Bone marrow (tissue), 2 donors: ENCODE measurements around the gene A4GNT.
"Not testable (repeated sequence)": the region's sequence is repeated elsewhere in the genome, so short reads cannot be mapped to it uniquely, and the experiment has no call there.

Experiments used
- DNase-seq, 2 donors: peaks; one replicate each; lab custom pipeline; 2025; lab: John Stamatoyannopoulos, UW

The A4GNT gene

GRCh38 chr3:138118612-138119422 is 13.4 kb downstream of the A4GNT start:
- DNase-seq, result peak; percentile 3 to 20

GRCh38 chr3:138114988-138115971 is 16.9 kb downstream of the A4GNT start, which contains the start of gene DZIP1L:
DZIP1L (minus strand) TSS chr3:138115608; CDS start chr3:138103971, 11,637 bp downstream.
- peak in 1 of 2 donors; percentile 58 for DNase-seq

GRCh38 chr3:138114431-138114918 is 17.7 kb downstream of the A4GNT start:
- no peak for DNase-seq

GRCh38 chr3:138113326-138113725 is 18.9 kb downstream of the A4GNT start:
- DNase-seq, result no peak

- no peak for DNase-seq
Measured at GRCh38 chr3:138112362-138112761, 19.8 kb downstream of the A4GNT start.

GRCh38 chr3:138105598-138105997 is 26.6 kb downstream of the A4GNT start:
- DNase-seq, result no peak

- DNase-seq, result no peak
Measured at GRCh38 chr3:138103466-138103865, 28.7 kb downstream of the A4GNT start.

GRCh38 chr3:138101351-138101940 is 30.7 kb downstream of the A4GNT start:
- DNase-seq, result not testable (repeated sequence)

GRCh38 chr3:138099417-138099816 is 32.8 kb downstream of the A4GNT start:
- DNase-seq, result no peak

- DNase-seq, result no peak
Measured at GRCh38 chr3:138097192-138098172, 34.7 kb downstream of the A4GNT start.

- DNase-seq, result no peak
Measured at GRCh38 chr3:138093721-138094120, 38.5 kb downstream of the A4GNT start.

GRCh38 chr3:138092023-138092422 is 40.2 kb downstream of the A4GNT start:
- DNase-seq, result no peak

- DNase-seq, result no peak
Measured at GRCh38 chr3:138089091-138089490, 43.1 kb downstream of the A4GNT start.

GRCh38 chr3:138085745-138086144 is 46.4 kb downstream of the A4GNT start:
- not testable (repeated sequence) for DNase-seq

GRCh38 chr3:138084196-138084595 is 48.0 kb downstream of the A4GNT start:
- DNase-seq, result no peak

- no peak for DNase-seq
Measured at GRCh38 chr3:138082992-138083386, 49.2 kb downstream of the A4GNT start.

- no peak for DNase-seq
Measured at GRCh38 chr3:138082085-138082991, 49.9 kb downstream of the A4GNT start.

GRCh38 chr3:138081371-138082084 is 50.7 kb downstream of the A4GNT start:
- no peak for DNase-seq

- DNase-seq, result no peak
Measured at GRCh38 chr3:138079901-138080300, 52.3 kb downstream of the A4GNT start.
